Thymus (tissue), 11 donors: ENCODE data around the gene HSPA2. TPM values are rescaled to one million over a fixed set of nuclear protein-coding genes. Genes with fewer than 3 reads are reported as not detected.
"Not testable (repeated sequence)": the region's sequence is repeated elsewhere in the genome, so short reads cannot be mapped to it uniquely, and the experiment has no call there.

Source experiments
- DNase-seq, 9 donors: peaks; one replicate each; pipeline ENCODE4 v3.0.0-alpha.2; 2013; ENCODE audit warnings: low spot score in 9 of 9, low read depth in 6 of 9, missing footprints in 1 of 9
- H3K27ac ChIP-seq, 2 donors: one replicate each; pipeline ENCODE4 v1.5.1; 2013; ENCODE audit warnings: control low read depth in 1 of 2, low read depth in 1 of 2, low read length in 1 of 2, mild to moderate bottlenecking in 1 of 2, moderate library complexity in 1 of 2
- H3K27me3 ChIP-seq, 2 donors: one replicate each; pipeline ENCODE4 v1.5.1; 2013; ENCODE audit warnings: low read length in 1 of 2; ENCODE audit not compliant: control insufficient read depth in 2 of 2, insufficient read depth in 1 of 2
- H3K36me3 ChIP-seq, 2 donors: one replicate each; pipeline ENCODE4 v1.5.1; 2013; ENCODE audit warnings: low read length in 1 of 2, mild to moderate bottlenecking in 1 of 2, moderate library complexity in 1 of 2; ENCODE audit not compliant: control insufficient read depth in 2 of 2, insufficient read depth in 2 of 2
- H3K4me1 ChIP-seq, 2 donors: one replicate each; pipeline ENCODE4 v1.5.1; 2013; ENCODE audit warnings: low read length in 2 of 2; ENCODE audit not compliant: control insufficient read depth in 2 of 2, insufficient read depth in 2 of 2
- H3K4me3 ChIP-seq, 2 donors: one replicate each; pipeline ENCODE4 v1.5.1; 2013; ENCODE audit warnings: low read length in 2 of 2, control low read depth in 1 of 2, mild to moderate bottlenecking in 1 of 2
- H3K9me3 ChIP-seq, 2 donors: one replicate each; pipeline ENCODE4 v1.5.1; 2013; ENCODE audit warnings: low read length in 1 of 2, mild to moderate bottlenecking in 1 of 2; ENCODE audit not compliant: control insufficient read depth in 2 of 2, insufficient read depth in 1 of 2
- WGBS: extraction: QIAGEN DNeasy Blood & Tissue Kit; methylation state at CpG from one replicate; pipeline ENCODE4 v1.1.7; 2013; 5-methylcytosine and 5-hydroxymethylcytosine counted together
- polyA plus RNA-seq: library from polyadenylated mRNA; stranded (reverse); fragments of 200-250 nt; gene quantifications from one replicate; pipeline ENCODE4 v1.2.3, GENCODE V29; 2013
- total RNA-seq: library from RNA; stranded (reverse); fragments of 120-200 nt; gene quantifications from one replicate; pipeline ENCODE4 v1.2.4, GENCODE V29; 2013
- donor health status: healthy.

Gene HSPA2
- total and polyA plus RNA-seq, 2 donors: 3.0 to 7.7 TPM

DNA sequence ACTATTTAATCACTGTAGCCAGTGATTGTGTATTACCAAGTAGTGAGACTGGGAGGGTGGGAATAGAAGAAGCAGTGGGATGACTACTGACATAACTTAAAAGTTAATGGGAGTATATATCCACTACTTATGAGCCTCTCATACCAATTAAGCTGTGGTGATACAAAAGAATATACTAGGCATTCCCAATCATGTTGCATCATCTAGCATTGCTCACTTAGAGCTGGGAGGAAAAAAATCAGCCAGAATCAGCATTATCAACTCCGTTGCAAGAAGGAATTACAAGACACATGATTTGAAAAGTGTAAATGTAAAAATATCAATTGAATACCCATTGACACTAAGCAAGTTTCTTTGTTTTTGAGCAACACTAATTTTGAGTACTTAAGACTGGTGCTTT lies 8.5 kb downstream of the HSPA2 start:
- DNase-seq: no peak
- Histone ChIP-seq H3K36me3 (no peaks in the 10 kb centered on the region), H3K9me3 (no peaks in the 10 kb centered on the region), H3K27ac (no peak overlapping the region), H3K4me1 (peaks cover 7 to 8% of the 10 kb centered on the region in 2 donors), H3K4me3 (no peak overlapping the region), H3K27me3 (peaks cover 25 to 53% of the 10 kb centered on the region in 2 donors)
- 95% methylated on average over 1 of the region's 1 CpG for WGBS

DNA sequence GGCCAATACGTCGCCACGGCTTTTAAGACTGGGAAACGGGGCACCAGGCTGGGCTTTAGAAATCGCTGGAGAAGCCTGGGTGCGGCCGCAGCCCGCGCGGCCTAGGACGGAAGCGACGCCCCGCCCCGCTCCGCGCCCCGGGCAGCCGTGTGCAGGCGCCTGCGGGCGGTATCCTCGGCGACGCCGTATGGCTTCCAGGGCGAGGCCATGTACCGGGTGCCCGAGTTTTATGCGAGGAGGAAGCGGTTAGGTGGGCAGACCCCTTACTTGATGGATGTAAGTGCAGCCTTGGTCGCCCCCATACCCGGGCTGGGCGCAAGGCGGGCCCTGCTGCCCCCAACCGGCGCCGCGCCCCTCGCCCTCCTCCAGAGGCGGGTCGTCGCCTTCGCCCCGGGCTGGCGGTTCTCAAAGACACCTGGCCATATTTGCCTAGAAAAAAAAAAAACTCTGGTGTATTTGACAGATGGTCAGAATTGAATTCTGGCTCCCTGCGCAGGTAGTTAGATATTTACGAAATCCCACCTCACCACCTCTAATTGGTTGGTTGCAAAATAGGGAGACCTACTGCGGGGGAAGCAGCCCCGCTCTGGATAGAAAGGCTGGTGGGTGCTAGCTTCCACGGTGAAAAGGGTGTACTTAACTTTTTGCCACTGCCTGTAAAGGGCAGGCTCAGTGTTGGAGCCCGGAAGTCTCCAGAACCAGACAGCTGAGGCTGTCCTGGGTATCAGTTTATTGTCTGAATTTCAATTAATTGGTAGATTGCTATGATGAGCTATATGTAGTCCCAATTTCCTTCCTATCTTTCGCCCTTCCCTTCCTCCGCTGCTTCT lies 9.5 kb downstream of the HSPA2 start, which contains the start of gene PPP1R36:
PPP1R36 (plus strand) TSS at position 171 of the 830 bp plus-strand sequence; CDS start at position 208, 37 bp downstream.
- peak within 1 kb of the TSS in 1 of 2 donors; percentile 54 for H3K4me3 ChIP-seq
- H3K4me1 ChIP-seq: peaks cover 7 to 8% of the 10 kb centered on the region in 2 donors
- DNase-seq: peak in 2 of 9 donors; percentile 43 to 56
- no peak within 1 kb of the TSS for H3K27ac ChIP-seq
- peaks cover 21 to 50% of the 10 kb centered on the region in 2 donors for H3K27me3 ChIP-seq
- WGBS: 4% methylated on average over 54 of the region's 54 CpGs
- H3K9me3 ChIP-seq: no peaks in the 10 kb centered on the region
- H3K36me3 ChIP-seq: no peaks in the 10 kb centered on the region

DNA sequence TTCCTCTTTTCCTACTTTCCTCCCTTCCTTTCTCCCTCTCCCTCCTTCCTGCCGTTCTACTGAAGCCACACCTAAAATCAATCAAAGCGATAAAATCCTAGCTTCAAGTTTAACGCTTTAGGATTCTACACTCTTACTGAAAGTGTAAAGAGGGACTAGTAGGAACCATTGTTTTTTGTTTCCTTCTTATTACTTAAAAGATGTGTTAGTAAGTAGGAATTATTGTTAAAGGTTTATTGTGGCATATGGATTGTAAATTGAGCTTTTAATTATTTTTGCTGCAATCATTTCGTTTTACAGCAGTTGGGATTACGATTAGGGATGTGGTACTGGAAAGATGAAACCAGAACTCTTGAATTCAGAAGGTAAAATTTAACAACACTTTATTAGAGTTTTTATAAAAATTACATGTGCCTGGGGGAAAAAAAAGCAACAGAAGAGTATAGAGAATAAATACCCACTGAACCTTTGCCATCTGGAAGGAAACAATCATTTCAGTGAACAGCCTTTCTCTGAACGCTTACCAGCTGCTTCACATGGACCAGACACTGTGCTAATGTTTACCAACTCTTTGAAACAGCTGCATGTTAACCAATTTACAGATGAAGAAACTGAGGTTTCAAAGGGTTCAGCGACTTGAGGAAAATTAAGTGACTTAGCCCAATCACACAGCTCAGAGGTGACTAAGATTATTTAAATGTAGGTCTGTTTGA lies 10.2 kb downstream of the HSPA2 start:
- DNase-seq: peak in 1 of 9 donors; percentile 9
- Histone ChIP-seq H3K9me3 (no peaks in the 10 kb centered on the region), H3K27me3 (peaks cover 21 to 48% of the 10 kb centered on the region in 2 donors), H3K4me1 (peaks cover 7 to 8% of the 10 kb centered on the region in 2 donors), H3K27ac (no peak overlapping the region), H3K36me3 (no peaks in the 10 kb centered on the region), H3K4me3 (no peak overlapping the region)
- 65% methylated on average over 7 of the region's 7 CpGs for WGBS

DNA sequence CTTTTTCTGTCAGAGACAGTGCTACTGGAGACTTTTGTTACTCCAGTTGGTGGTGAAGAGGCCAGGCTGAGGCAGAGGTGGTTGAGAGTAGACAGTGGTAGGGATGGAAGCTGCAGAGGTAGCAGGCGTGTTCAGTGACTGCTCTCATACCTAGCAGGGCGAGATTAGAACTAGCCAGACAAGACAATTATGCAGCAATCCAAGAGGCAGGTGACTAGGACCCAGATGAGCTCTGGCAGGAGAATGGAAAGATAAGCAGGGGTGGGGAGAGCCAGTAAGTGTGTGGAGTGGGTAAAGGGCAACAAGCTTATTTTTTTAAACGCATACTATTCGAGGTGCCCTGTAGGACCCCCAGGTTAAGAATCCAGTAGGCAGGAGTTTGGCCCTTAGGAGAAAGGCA lies 14.0 kb downstream of the HSPA2 start:
- Histone ChIP-seq H3K4me3 (no peak overlapping the region), H3K27ac (no peak overlapping the region), H3K27me3 (peaks cover 16 to 34% of the 10 kb centered on the region in 2 donors), H3K9me3 (no peaks in the 10 kb centered on the region), H3K36me3 (no peaks in the 10 kb centered on the region), H3K4me1 (peaks cover 5 to 7% of the 10 kb centered on the region in 2 donors)
- WGBS: 96% methylated on average over 4 of the region's 4 CpGs
- DNase-seq: no peak

DNA sequence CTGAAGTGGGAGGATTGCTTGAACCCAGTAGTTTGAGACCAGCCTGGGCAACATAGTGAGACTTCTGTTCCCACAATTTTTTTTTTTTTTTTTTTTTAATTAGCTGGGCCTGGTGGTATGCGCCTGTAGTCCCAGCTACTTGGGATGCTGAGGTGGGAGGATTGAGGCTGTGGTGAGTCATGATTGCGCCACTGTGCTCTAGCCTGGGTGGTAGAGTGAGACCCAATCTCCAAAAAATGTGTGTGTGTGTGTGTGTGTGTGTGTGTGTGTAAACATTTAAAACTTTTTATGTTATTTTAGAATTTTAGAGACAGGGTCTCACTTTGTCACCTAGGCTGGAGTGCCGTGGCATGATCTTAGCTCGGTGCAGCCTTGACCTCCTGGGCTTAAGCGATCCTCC lies 16.0 kb downstream of the HSPA2 start:
- 96% methylated on average over 5 of the region's 5 CpGs for WGBS

DNA sequence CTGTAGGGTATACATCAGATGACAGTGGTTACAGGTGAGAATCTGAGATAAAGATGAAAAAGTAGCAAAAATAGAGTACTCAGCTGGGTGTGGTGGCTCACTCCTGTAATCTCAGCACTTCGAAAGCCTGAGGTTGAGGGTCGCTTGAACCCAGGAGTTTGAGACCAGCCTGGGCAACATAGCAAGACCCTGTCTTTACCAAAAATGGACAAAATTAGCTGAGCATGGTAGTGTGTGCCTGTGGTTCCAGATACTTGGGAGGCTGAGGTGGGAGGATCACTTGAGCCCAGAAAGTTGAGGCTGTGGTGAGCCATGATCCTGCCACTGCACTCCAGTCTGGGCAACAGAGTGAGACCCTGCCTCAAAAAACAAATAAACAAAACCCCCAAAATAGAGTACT lies 17.7 kb downstream of the HSPA2 start:
- H3K4me1 ChIP-seq, H3K27me3 ChIP-seq, H3K27ac ChIP-seq, H3K4me3 ChIP-seq, H3K36me3 ChIP-seq, H3K9me3 ChIP-seq, DNase-seq: not testable (repeated sequence)
- WGBS: 99% methylated on average over 2 of the region's 2 CpGs

More for the DNA sequence above, 16.0 kb downstream of the HSPA2 start:
- Histone ChIP-seq H3K9me3 (no peaks in the 10 kb centered on the region), H3K27me3 (peaks cover 2 to 14% of the 10 kb centered on the region in 2 donors), H3K36me3 (no peaks in the 10 kb centered on the region), H3K4me1 (no peaks in the 10 kb centered on the region), H3K27ac (no peak overlapping the region), H3K4me3 (no peak overlapping the region)
- DNase-seq: no peak

DNA sequence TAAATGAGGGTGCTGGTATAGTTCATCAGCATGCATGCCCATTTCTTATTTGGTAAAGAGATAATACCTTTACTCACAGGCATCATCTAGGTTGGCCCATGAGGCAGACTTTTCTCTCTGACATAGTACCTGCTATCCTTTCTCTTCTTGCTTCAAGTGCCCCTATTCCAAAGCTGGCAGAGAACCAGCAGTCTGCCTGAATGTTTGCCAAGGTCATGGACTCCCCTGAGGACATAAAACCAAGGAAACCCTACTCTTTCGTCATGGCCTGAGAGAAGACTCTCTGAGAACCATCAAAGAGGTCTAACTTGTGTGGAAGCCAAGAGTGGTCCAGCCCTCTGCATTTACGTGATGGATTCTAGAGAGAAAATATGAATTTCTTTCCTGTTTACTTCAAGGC lies 21.1 kb downstream of the HSPA2 start:
- DNase-seq: no peak
- H3K4me3 ChIP-seq: no peak overlapping the region
- no peak overlapping the region for H3K27ac ChIP-seq
- WGBS: 94% methylated on average over 2 of the region's 2 CpGs
- no peaks in the 10 kb centered on the region for H3K36me3 ChIP-seq
- H3K4me1 ChIP-seq: peaks cover 0 to 2% of the 10 kb centered on the region in 2 donors
- H3K9me3 ChIP-seq: no peaks in the 10 kb centered on the region
- no peaks in the 10 kb centered on the region for H3K27me3 ChIP-seq

DNA sequence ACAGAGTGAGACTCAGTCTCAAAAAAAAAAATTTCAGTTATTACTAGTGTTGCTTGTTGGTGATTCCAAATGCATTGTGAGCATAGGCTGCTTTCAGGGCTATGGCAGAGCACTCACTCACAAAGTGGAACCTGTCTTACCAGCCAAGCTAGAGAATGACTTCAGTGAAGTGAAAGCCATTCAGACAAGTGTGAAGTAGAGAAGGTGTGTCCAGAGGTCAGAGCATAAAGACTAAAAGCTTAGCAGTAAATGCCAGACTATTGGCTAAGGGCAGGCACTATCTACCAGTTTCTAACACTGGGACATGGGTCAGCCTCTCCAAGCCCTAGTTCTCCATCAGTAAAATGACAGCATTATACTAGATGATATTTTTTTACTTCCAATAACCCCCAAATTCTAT lies 21.9 kb downstream of the HSPA2 start:
- H3K27me3 ChIP-seq: no peaks in the 10 kb centered on the region
- DNase-seq: no peak
- no peaks in the 10 kb centered on the region for H3K9me3 ChIP-seq
- no peaks in the 10 kb centered on the region for H3K36me3 ChIP-seq
- peaks cover 0 to 2% of the 10 kb centered on the region in 2 donors for H3K4me1 ChIP-seq
- no peak overlapping the region for H3K27ac ChIP-seq
- no peak overlapping the region for H3K4me3 ChIP-seq

DNA sequence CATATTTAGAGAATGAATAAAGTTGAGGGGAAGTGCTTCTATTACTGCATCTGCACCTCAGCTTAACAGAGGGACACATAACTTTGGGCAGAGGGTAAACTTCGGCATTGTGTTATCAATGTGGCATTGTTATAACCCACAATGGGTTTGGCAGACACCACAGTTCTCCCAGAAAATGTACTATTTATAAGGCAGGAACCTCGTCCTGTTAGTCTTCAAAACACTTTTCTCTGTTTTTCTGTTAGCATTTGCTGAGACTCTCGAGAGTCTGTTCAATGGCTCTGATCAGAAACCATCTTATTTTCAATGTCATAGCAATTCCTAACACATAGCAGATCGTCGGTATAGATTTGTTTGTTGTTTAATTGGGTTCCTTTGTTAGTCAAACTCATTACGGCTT lies 23.2 kb downstream of the HSPA2 start:
- Histone ChIP-seq H3K4me3 (no peak overlapping the region), H3K36me3 (no peaks in the 10 kb centered on the region), H3K4me1 (peaks cover 0 to 2% of the 10 kb centered on the region in 2 donors), H3K27ac (no peak overlapping the region), H3K27me3 (no peaks in the 10 kb centered on the region), H3K9me3 (no peaks in the 10 kb centered on the region)
- no peak for DNase-seq
- WGBS: 96% methylated on average over 6 of the region's 6 CpGs
